Ishikawa (cell line): Measurements from ENCODE around the gene IFITM10.

Source experiments
- CEBPB ChIP-seq: IDR thresholded peaks from 2 replicates; pipeline ENCODE4 v1.6.1; 2012
- CREB1 ChIP-seq: IDR thresholded peaks from 2 replicates; pipeline ENCODE4 v1.6.1; 2012; ENCODE audit warnings: low read depth
- EGR1 ChIP-seq: IDR thresholded peaks from 2 replicates; pipeline ENCODE4 v1.6.1; 2012
- EP300 ChIP-seq: IDR thresholded peaks from 2 replicates; pipeline ENCODE4 v1.6.1; 2012; ENCODE audit warnings: borderline replicate concordance
- FOXM1 ChIP-seq: IDR thresholded peaks from 2 replicates; pipeline ENCODE4 v1.6.1; 2012; ENCODE audit warnings: low read depth, borderline replicate concordance
- MAX ChIP-seq: IDR thresholded peaks from 2 replicates; pipeline ENCODE4 v1.6.1; 2012
- NFIC ChIP-seq: IDR thresholded peaks from 2 replicates; pipeline ENCODE4 v1.6.1; 2012
- RAD21 ChIP-seq: IDR thresholded peaks from 2 replicates; pipeline ENCODE4 v1.6.1; 2012; ENCODE audit warnings: low read depth
- REST ChIP-seq: IDR thresholded peaks from 2 replicates; pipeline ENCODE4 v1.6.1; 2012; ENCODE audit warnings: low read depth, mild to moderate bottlenecking
- TAF1 ChIP-seq: IDR thresholded peaks from 2 replicates; pipeline ENCODE4 v1.6.1; 2012; ENCODE audit warnings: low read depth, mild to moderate bottlenecking
- TCF12 ChIP-seq: IDR thresholded peaks from 2 replicates; pipeline ENCODE4 v1.6.1; 2012; ENCODE audit warnings: low read depth
- TEAD4 ChIP-seq: IDR thresholded peaks from 2 replicates; pipeline ENCODE4 v1.6.1; 2012
- USF1 ChIP-seq: IDR thresholded peaks from 2 replicates; pipeline ENCODE4 v1.6.1; 2012
- YY1 ChIP-seq: IDR thresholded peaks from 2 replicates; pipeline ENCODE4 v1.6.1; 2012; ENCODE audit warnings: low read depth
- ZBTB7A ChIP-seq: IDR thresholded peaks from 2 replicates; pipeline ENCODE4 v1.6.1; 2012; ENCODE audit warnings: low read depth

Gene IFITM10

GRCh38 chr11:1741741-1742140 lies 8.7 kb downstream of the IFITM10 start:
- TF ChIP-seq CEBPB (no peak), MAX (no peak), TEAD4 (no peak), RAD21 (no peak), CREB1 (no peak), ZBTB7A (no peak), YY1 (no peak)

- TF ChIP-seq REST (no peak), EGR1 (no peak), YY1 (no peak), FOXM1 (no peak), RAD21 (no peak), CREB1 (no peak), ZBTB7A (no peak), USF1 (no peak), TCF12 (no peak), EP300 (no peak), MAX (no peak), TEAD4 (no peak)
These were observed 9.4 kb downstream of the IFITM10 start for GRCh38 chr11:1740786-1741530.

- TF ChIP-seq REST: no peak
- TF ChIP-seq TAF1: no peak
- no peak for TF ChIP-seq MAX
- TF ChIP-seq RAD21: no peak
- TF ChIP-seq CREB1: no peak
- TF ChIP-seq CEBPB: no peak
- no peak for TF ChIP-seq FOXM1
- no peak for TF ChIP-seq TCF12
- no peak for TF ChIP-seq YY1
- no peak for TF ChIP-seq ZBTB7A
- TF ChIP-seq NFIC: no peak
- TF ChIP-seq USF1: no peak
- TF ChIP-seq EGR1: no peak
- TF ChIP-seq TEAD4: no peak
- TF ChIP-seq EP300: no peak
These were observed 10.8 kb downstream of the IFITM10 start for GRCh38 chr11:1739576-1739975.

GRCh38 chr11:1738380-1738779 lies 12.0 kb downstream of the IFITM10 start:
- TF ChIP-seq NFIC: no peak
- TF ChIP-seq ZBTB7A: no peak

- no peak for TF ChIP-seq USF1
- no peak for TF ChIP-seq TEAD4
- no peak for TF ChIP-seq ZBTB7A
- TF ChIP-seq CEBPB: no peak
- no peak for TF ChIP-seq FOXM1
- TF ChIP-seq EGR1: no peak
- TF ChIP-seq MAX: no peak
- no peak for TF ChIP-seq YY1
- no peak for TF ChIP-seq TAF1
- TF ChIP-seq EP300: no peak
- TF ChIP-seq TCF12: no peak
- TF ChIP-seq CREB1: no peak
These were observed 13.2 kb downstream of the IFITM10 start for GRCh38 chr11:1737080-1737757.
